ENCODE data around the gene MELTF.

Gene MELTF

GRCh38 chr3:197010556-197011351 is 18.9 kb downstream of the MELTF start:
- DNase-seq (ENCODE audit: low read depth), result no peak

GRCh38 chr3:197009532-197010019 is 20.0 kb downstream of the MELTF start:
- no peak for DNase-seq (ENCODE audit: low read depth)

GRCh38 chr3:197008436-197009209 is 21.0 kb downstream of the MELTF start:
- no peak for DNase-seq (ENCODE audit: low read depth)

- DNase-seq (ENCODE audit: low read depth), result no peak
Observed at GRCh38 chr3:197007953-197008352, 21.7 kb downstream of the MELTF start.

GRCh38 chr3:197007296-197007940 is 22.2 kb downstream of the MELTF start:
- DNase-seq (ENCODE audit: low read depth), result no peak

- no peak for DNase-seq (ENCODE audit: low read depth)
Observed at GRCh38 chr3:197006860-197007259, 22.8 kb downstream of the MELTF start.

- DNase-seq (ENCODE audit: low read depth), result no peak
Observed at GRCh38 chr3:197006446-197006845, 23.2 kb downstream of the MELTF start.

- DNase-seq (ENCODE audit: low read depth), result no peak
Observed at GRCh38 chr3:197003461-197004385, 25.9 kb downstream of the MELTF start.

GRCh38 chr3:197002701-197003454 is 26.7 kb downstream of the MELTF start:
- DNase-seq (ENCODE audit: low read depth), result peak; percentile 65

GRCh38 chr3:197001972-197002700 is 27.5 kb downstream of the MELTF start:
- peak; percentile 20 for DNase-seq (ENCODE audit: low read depth)

- DNase-seq (ENCODE audit: low read depth), result no peak
Observed at GRCh38 chr3:197001106-197001971, 28.3 kb downstream of the MELTF start.

- DNase-seq (ENCODE audit: low read depth), result peak; percentile 38
Observed at GRCh38 chr3:197000211-197000610, 29.4 kb downstream of the MELTF start.

- DNase-seq (ENCODE audit: low read depth), result no peak
Observed at GRCh38 chr3:196998966-196999760, 30.5 kb downstream of the MELTF start.

- no peak for DNase-seq (ENCODE audit: low read depth)
Observed at GRCh38 chr3:196997311-196997710, 32.3 kb downstream of the MELTF start.

- no peak for DNase-seq (ENCODE audit: low read depth)
Observed at GRCh38 chr3:196996454-196997265, 33.0 kb downstream of the MELTF start.

- no peak for DNase-seq (ENCODE audit: low read depth)
Observed at GRCh38 chr3:196995646-196996355, 33.8 kb downstream of the MELTF start.

GRCh38 chr3:196995027-196995426 is 34.6 kb downstream of the MELTF start:
- no peak for DNase-seq (ENCODE audit: low read depth)

All from iris pigment epithelial cell (primary cell).